Breast epithelium (tissue), 4 donors: Measurements from ENCODE around the gene ATG101. TPM values are rescaled to one million over a fixed set of nuclear protein-coding genes. Genes with fewer than 3 reads are reported as not detected.

Experiments
- DNase-seq, 2 donors: peaks; one replicate each; pipeline ENCODE4 v3.0.0-alpha.2; 2019; ENCODE audit warnings: low spot score in 2 of 2
- H3K27ac ChIP-seq, 2 donors: fragments of 200-600 bp; sonication (generic) in 1 of 2; one replicate each; pipeline ENCODE4 v1.5.1; 2016 to 2019; ENCODE audit warnings: mild to moderate bottlenecking in 1 of 2
- H3K27me3 ChIP-seq, 2 donors: fragments of 200-600 bp; sonication (generic) in 1 of 2; one replicate each; pipeline versions ENCODE4 v1.5.1 to v1.6.0; 2017 to 2019; ENCODE audit warnings: control low read depth in 1 of 2, mild to moderate bottlenecking in 1 of 2
- H3K36me3 ChIP-seq: fragments of 200-600 bp; one replicate; pipeline ENCODE4 v1.5.1; 2019
- H3K4me1 ChIP-seq, 2 donors: fragments of 200-600 bp; sonication (generic); one replicate each; pipeline ENCODE4 v1.5.1; 2016 to 2019; ENCODE audit warnings: control low read depth in 1 of 2
- H3K4me3 ChIP-seq, 3 donors: fragments of 200-600 bp; sonication (generic); 1 replicate in 2 of 3; 2 replicates in 1 of 3; pipeline ENCODE4 v1.5.1; 2016 to 2019; ENCODE audit warnings: mild to moderate bottlenecking in 3 of 3, moderate library complexity in 2 of 3
- H3K9me3 ChIP-seq, 2 donors: fragments of 200-600 bp; sonication (generic) in 1 of 2; one replicate each; pipeline ENCODE4 v1.5.1; 2016 to 2019; ENCODE audit warnings: control low read depth in 1 of 2
- CTCF ChIP-seq, 3 donors: fragments of 450-650 bp; IDR thresholded peaks; one replicate each; pipeline ENCODE4 v1.5.1; 2016 to 2017; ENCODE audit warnings: antibody characterized with exemption in 3 of 3, mild to moderate bottlenecking in 3 of 3, moderate library complexity in 3 of 3
- POLR2A ChIP-seq: fragments of 450-650 bp; IDR thresholded peaks from one replicate; pipeline ENCODE4 v1.6.1; 2016; ENCODE audit warnings: antibody characterized with exemption, mild to moderate bottlenecking, moderate library complexity
- POLR2AphosphoS5 ChIP-seq, 3 donors: sonication (generic); formaldehyde crosslinking; IDR thresholded peaks; one replicate each; pipeline ENCODE4 v1.6.1; 2017; ENCODE audit warnings: antibody characterized with exemption in 3 of 3
- intact Hi-C: fragments of 100-400 bp; cut with DNase I; formaldehyde crosslinking; loops from one replicate; pipeline ENCODE4 v1.15.1; 2023; ENCODE audit warnings: low total_unique reads
- total RNA-seq, 3 donors: library from RNA; depleted of rRNA; stranded (reverse); fragments of >200 nt; gene quantifications; one replicate each; pipeline ENCODE4 v1.1.0, GENCODE V29; 2016

Gene ATG101
- total RNA-seq, 3 donors from 2014 or later, result 35.0 to 54.2 (median 39.7) TPM

- TF ChIP-seq POLR2A (no peak), CTCF (IDR thresholded peaks at IDR 0.05) (no peak), POLR2AphosphoS5 (IDR thresholded peaks at IDR 0.05) (no peak)
- no peaks in the 10 kb centered on the region for H3K27me3 ChIP-seq
- DNase-seq, result peak in 1 of 2 donors; percentile 65
- H3K36me3 ChIP-seq, result no peaks in the 10 kb centered on the region
- peak overlapping the region; percentile 57 to 81 (median 59) for H3K4me3 ChIP-seq
- H3K27ac ChIP-seq, result peak overlapping the region; percentile 99
- H3K9me3 ChIP-seq, result no peaks in the 10 kb centered on the region
- intact Hi-C loops, result no loop called here
- H3K4me1 ChIP-seq, result peaks cover 6 to 9% of the 10 kb centered on the region in 2 donors
Measured at GRCh38 chr12:52052468-52053186, 17.2 kb upstream of the ATG101 start.

GRCh38 chr12:52053536-52054209, 16.1 kb upstream of the ATG101 start:
- no peak for TF ChIP-seq POLR2A
- TF ChIP-seq CTCF (IDR thresholded peaks at IDR 0.05), result no peak
- no peak for TF ChIP-seq POLR2AphosphoS5 (IDR thresholded peaks at IDR 0.05)
- peaks cover 6 to 9% of the 10 kb centered on the region in 2 donors for H3K4me1 ChIP-seq
- no peaks in the 10 kb centered on the region for H3K27me3 ChIP-seq
- no peak for DNase-seq
- peak overlapping the region; percentile 57 to 81 (median 59) for H3K4me3 ChIP-seq
- H3K36me3 ChIP-seq, result no peaks in the 10 kb centered on the region
- peak overlapping the region; percentile 15 to 99 for H3K27ac ChIP-seq
- H3K9me3 ChIP-seq, result no peaks in the 10 kb centered on the region
- intact Hi-C loops, result no loop called here

GRCh38 chr12:52054231-52054832, 15.4 kb upstream of the ATG101 start:
- no peaks in the 10 kb centered on the region for H3K27me3 ChIP-seq
- H3K36me3 ChIP-seq, result no peaks in the 10 kb centered on the region
- DNase-seq, result no peak
- TF ChIP-seq POLR2AphosphoS5 (IDR thresholded peaks at IDR 0.05) (no peak), POLR2A (no peak), CTCF (IDR thresholded peaks at IDR 0.05) (no peak)
- H3K27ac ChIP-seq, result peak overlapping the region in 1 of 2 donors; percentile 99
- intact Hi-C loops, result no loop called here
- H3K4me1 ChIP-seq, result peaks cover 6 to 9% of the 10 kb centered on the region in 2 donors
- H3K9me3 ChIP-seq, result no peaks in the 10 kb centered on the region
- peak overlapping the region; percentile 57 to 81 (median 59) for H3K4me3 ChIP-seq

- TF ChIP-seq CTCF (IDR thresholded peaks at IDR 0.05) (no peak), POLR2AphosphoS5 (IDR thresholded peaks at IDR 0.05) (no peak), POLR2A (no peak)
- Histone ChIP-seq H3K4me1 (peaks cover 6 to 9% of the 10 kb centered on the region in 2 donors), H3K27me3 (no peaks in the 10 kb centered on the region), H3K9me3 (no peaks in the 10 kb centered on the region), H3K27ac (peak overlapping the region in 1 of 2 donors; percentile 4), H3K4me3 (peak overlapping the region in 2 of 3 donors; percentile 57 to 81), H3K36me3 (no peaks in the 10 kb centered on the region)
- DNase-seq, result no peak
- intact Hi-C loops, result no loop called here
Measured at GRCh38 chr12:52054833-52055730, 14.7 kb upstream of the ATG101 start.
